HG03095 (cell line): ENCODE data around the gene OSBPL1A.

Source experiments
- ATAC-seq: cut with Tn5 transposase; IDR thresholded peaks from one replicate; pipeline ENCODE4 v1.9.1; 2021; ENCODE audit warnings: moderate library complexity; ENCODE audit not compliant: unreplicated experiment

The OSBPL1A gene

GRCh38 chr18:24270358-24270936, 127.2 kb downstream of the OSBPL1A start:
- no peak for ATAC-seq

- ATAC-seq = no peak
Observed at GRCh38 chr18:24268784-24269550, 128.7 kb downstream of the OSBPL1A start.

- no peak for ATAC-seq
Observed at GRCh38 chr18:24267878-24268277, 129.7 kb downstream of the OSBPL1A start.

- ATAC-seq = no peak
Observed at GRCh38 chr18:24266131-24266530, 131.5 kb downstream of the OSBPL1A start.

- ATAC-seq = no peak
Observed at GRCh38 chr18:24265502-24266064, 132.0 kb downstream of the OSBPL1A start.

- ATAC-seq = no peak
Observed at GRCh38 chr18:24263050-24263449, 134.6 kb downstream of the OSBPL1A start.

GRCh38 chr18:24262087-24262486, 135.5 kb downstream of the OSBPL1A start:
- no peak for ATAC-seq

- ATAC-seq = no peak
Observed at GRCh38 chr18:24259869-24260641, 137.6 kb downstream of the OSBPL1A start.

GRCh38 chr18:24254071-24254470, 143.6 kb downstream of the OSBPL1A start:
- ATAC-seq = no peak

GRCh38 chr18:24249716-24250115, 147.9 kb downstream of the OSBPL1A start:
- ATAC-seq = no peak

GRCh38 chr18:24248359-24248758, 149.3 kb downstream of the OSBPL1A start:
- no peak for ATAC-seq

GRCh38 chr18:24246143-24246542, 151.5 kb downstream of the OSBPL1A start:
- ATAC-seq = peak; percentile 90

GRCh38 chr18:24244698-24245097, 152.9 kb downstream of the OSBPL1A start:
- no peak for ATAC-seq

GRCh38 chr18:24243677-24244076, 153.9 kb downstream of the OSBPL1A start:
- no peak for ATAC-seq

GRCh38 chr18:24239341-24239740, 158.3 kb downstream of the OSBPL1A start:
- ATAC-seq = no peak

- no peak for ATAC-seq
Observed at GRCh38 chr18:24238387-24238786, 159.2 kb downstream of the OSBPL1A start.

GRCh38 chr18:24234850-24235418, 162.7 kb downstream of the OSBPL1A start:
- no peak for ATAC-seq

GRCh38 chr18:24234330-24234729, 163.3 kb downstream of the OSBPL1A start:
- ATAC-seq = no peak

- no peak for ATAC-seq
Observed at GRCh38 chr18:24232800-24233199, 164.8 kb downstream of the OSBPL1A start.

- ATAC-seq = no peak
Observed at GRCh38 chr18:24231773-24232735, 165.6 kb downstream of the OSBPL1A start.
